Thymus (tissue), 11 donors: ENCODE results near the gene OVCA2. TPM values are rescaled to one million over a fixed set of nuclear protein-coding genes. Genes with fewer than 3 reads are reported as not detected.
A peak's percentile ranks its signal among the peaks of the same experiment; 100 is the strongest.

Source experiments
- DNase-seq, 9 donors: peaks; one replicate each; pipeline ENCODE4 v3.0.0-alpha.2; 2013; ENCODE audit warnings: low spot score in 9 of 9, low read depth in 6 of 9, missing footprints in 1 of 9
- H3K27ac ChIP-seq, 2 donors: one replicate each; pipeline ENCODE4 v1.5.1; 2013; ENCODE audit warnings: control low read depth in 1 of 2, low read depth in 1 of 2, low read length in 1 of 2, mild to moderate bottlenecking in 1 of 2, moderate library complexity in 1 of 2
- H3K27me3 ChIP-seq, 2 donors: one replicate each; pipeline ENCODE4 v1.5.1; 2013; ENCODE audit warnings: low read length in 1 of 2; ENCODE audit not compliant: control insufficient read depth in 2 of 2, insufficient read depth in 1 of 2
- H3K36me3 ChIP-seq, 2 donors: one replicate each; pipeline ENCODE4 v1.5.1; 2013; ENCODE audit warnings: low read length in 1 of 2, mild to moderate bottlenecking in 1 of 2, moderate library complexity in 1 of 2; ENCODE audit not compliant: control insufficient read depth in 2 of 2, insufficient read depth in 2 of 2
- H3K4me1 ChIP-seq, 2 donors: one replicate each; pipeline ENCODE4 v1.5.1; 2013; ENCODE audit warnings: low read length in 2 of 2; ENCODE audit not compliant: control insufficient read depth in 2 of 2, insufficient read depth in 2 of 2
- H3K4me3 ChIP-seq, 2 donors: one replicate each; pipeline ENCODE4 v1.5.1; 2013; ENCODE audit warnings: low read length in 2 of 2, control low read depth in 1 of 2, mild to moderate bottlenecking in 1 of 2
- H3K9me3 ChIP-seq, 2 donors: one replicate each; pipeline ENCODE4 v1.5.1; 2013; ENCODE audit warnings: low read length in 1 of 2, mild to moderate bottlenecking in 1 of 2; ENCODE audit not compliant: control insufficient read depth in 2 of 2, insufficient read depth in 1 of 2
- WGBS: extraction: QIAGEN DNeasy Blood & Tissue Kit; methylation state at CpG from one replicate; pipeline ENCODE4 v1.1.7; 2013; 5-methylcytosine and 5-hydroxymethylcytosine counted together
- polyA plus RNA-seq: library from polyadenylated mRNA; stranded (reverse); fragments of 200-250 nt; gene quantifications from one replicate; pipeline ENCODE4 v1.2.3, GENCODE V29; 2013
- total RNA-seq: library from RNA; stranded (reverse); fragments of 120-200 nt; gene quantifications from one replicate; pipeline ENCODE4 v1.2.4, GENCODE V29; 2013
- donor health status: healthy.

OVCA2 gene
- total and polyA plus RNA-seq, 2 donors = 39.8 to 81.8 TPM

- whole genome bisulfite sequencing = 92% methylated on average over 14 of the region's 14 CpGs
- peak overlapping the region; percentile 26 to 56 for H3K27ac ChIP-seq
- H3K36me3 ChIP-seq = peaks cover 69 to 81% of the 10 kb centered on the region in 2 donors
- peaks cover 9 to 56% of the 10 kb centered on the region in 2 donors for H3K4me1 ChIP-seq
- no peaks in the 10 kb centered on the region for H3K27me3 ChIP-seq
- no peak overlapping the region for H3K4me3 ChIP-seq
- DNase-seq = no peak
- H3K9me3 ChIP-seq = no peaks in the 10 kb centered on the region
These were observed 25.3 kb downstream of the OVCA2 start for GRCh38 chr17:2067048-2067561.

GRCh38 chr17:2067608-2068024, 25.8 kb downstream of the OVCA2 start:
- DNase-seq = no peak
- WGBS = 39% methylated on average over 5 of the region's 5 CpGs
- Histone ChIP-seq H3K36me3 (peaks cover 74 to 80% of the 10 kb centered on the region in 2 donors), H3K27ac (peak overlapping the region; percentile 43 to 56), H3K4me3 (no peak overlapping the region), H3K27me3 (no peaks in the 10 kb centered on the region), H3K9me3 (no peaks in the 10 kb centered on the region), H3K4me1 (peaks cover 9 to 57% of the 10 kb centered on the region in 2 donors)

- no peaks in the 10 kb centered on the region for H3K27me3 ChIP-seq
- peaks cover 75 to 76% of the 10 kb centered on the region in 2 donors for H3K36me3 ChIP-seq
- peaks cover 9 to 57% of the 10 kb centered on the region in 2 donors for H3K4me1 ChIP-seq
- H3K27ac ChIP-seq = peak overlapping the region; percentile 43 to 55
- 81% methylated on average over 6 of the region's 6 CpGs for WGBS
- H3K4me3 ChIP-seq = no peak overlapping the region
- DNase-seq = no peak
- no peaks in the 10 kb centered on the region for H3K9me3 ChIP-seq
These were observed 26.3 kb downstream of the OVCA2 start for GRCh38 chr17:2068031-2068518.

GRCh38 chr17:2068519-2069051, 26.8 kb downstream of the OVCA2 start:
- Histone ChIP-seq H3K4me1 (peaks cover 9 to 55% of the 10 kb centered on the region in 2 donors), H3K9me3 (no peaks in the 10 kb centered on the region), H3K36me3 (peaks cover 70 to 71% of the 10 kb centered on the region in 2 donors), H3K4me3 (no peak overlapping the region), H3K27me3 (no peaks in the 10 kb centered on the region), H3K27ac (no peak overlapping the region)
- DNase-seq = no peak
- WGBS = 80% methylated on average over 15 of the region's 15 CpGs

GRCh38 chr17:2070241-2071023, 28.6 kb downstream of the OVCA2 start:
- peaks cover 52 to 57% of the 10 kb centered on the region in 2 donors for H3K36me3 ChIP-seq
- DNase-seq = no peak
- 93% methylated on average over 13 of the region's 13 CpGs for WGBS
- peaks cover 9 to 46% of the 10 kb centered on the region in 2 donors for H3K4me1 ChIP-seq
- H3K27me3 ChIP-seq = no peaks in the 10 kb centered on the region
- no peak overlapping the region for H3K4me3 ChIP-seq
- no peaks in the 10 kb centered on the region for H3K9me3 ChIP-seq
- no peak overlapping the region for H3K27ac ChIP-seq

- peak overlapping the region in 1 of 2 donors; percentile 40 for H3K27ac ChIP-seq
- peaks cover 49 to 57% of the 10 kb centered on the region in 2 donors for H3K36me3 ChIP-seq
- no peaks in the 10 kb centered on the region for H3K27me3 ChIP-seq
- peaks cover 9 to 47% of the 10 kb centered on the region in 2 donors for H3K4me1 ChIP-seq
- 95% methylated on average over 6 of the region's 6 CpGs for WGBS
- DNase-seq = no peak
- no peak overlapping the region for H3K4me3 ChIP-seq
- no peaks in the 10 kb centered on the region for H3K9me3 ChIP-seq
These were observed 29.2 kb downstream of the OVCA2 start for GRCh38 chr17:2071024-2071385.

- Histone ChIP-seq H3K27ac (peak overlapping the region in 1 of 2 donors; percentile 46), H3K36me3 (peaks cover 45 to 54% of the 10 kb centered on the region in 2 donors), H3K27me3 (no peaks in the 10 kb centered on the region), H3K4me1 (peaks cover 9 to 52% of the 10 kb centered on the region in 2 donors), H3K4me3 (no peak overlapping the region), H3K9me3 (no peaks in the 10 kb centered on the region)
- DNase-seq = no peak
- 95% methylated on average over 31 of the region's 31 CpGs for WGBS
These were observed 29.8 kb downstream of the OVCA2 start for GRCh38 chr17:2071455-2072281.

GRCh38 chr17:2074919-2075318, 33.1 kb downstream of the OVCA2 start:
- no peak for DNase-seq
- Histone ChIP-seq H3K27ac (no peak overlapping the region), H3K36me3 (peaks cover 47 to 51% of the 10 kb centered on the region in 2 donors), H3K4me3 (no peak overlapping the region), H3K9me3 (no peaks in the 10 kb centered on the region), H3K27me3 (no peaks in the 10 kb centered on the region), H3K4me1 (peaks cover 0 to 40% of the 10 kb centered on the region in 2 donors)
- 90% methylated on average over 10 of the region's 10 CpGs for WGBS
